Lung (tissue), 12 donors: ENCODE data around the gene ARCN1. TPM values are rescaled to one million over a fixed set of nuclear protein-coding genes. Genes with fewer than 3 reads are reported as not detected.
A peak's percentile ranks its signal among the peaks of the same experiment; 100 is the strongest.
"Not testable (repeated sequence)": the region's sequence is repeated elsewhere in the genome, so short reads cannot be mapped to it uniquely, and the experiment has no call there.

Experiments
- ATAC-seq: fragments of 200-7000 bp; cut with Tn5 transposase; one replicate; pipeline ENCODE4 v1.9.1; 2020; ENCODE audit warnings: moderate number of reproducible peaks; ENCODE audit not compliant: insufficient read depth, low FRiP score
- DNase-seq, 3 donors: peaks; one replicate each; pipeline ENCODE4 v3.0.0-alpha.2; 2013 to 2017
- H3K27ac ChIP-seq, 2 donors: one replicate each; pipeline ENCODE4 v1.5.1; 2013; ENCODE audit warnings: mild to moderate bottlenecking in 2 of 2, moderate library complexity in 2 of 2, control low read depth in 1 of 2, inconsistent platforms in 1 of 2, low read depth in 1 of 2, low read length in 1 of 2
- H3K27me3 ChIP-seq, 3 donors: one replicate each; pipeline ENCODE4 v1.5.1; 2013; ENCODE audit warnings: low read length in 2 of 3; ENCODE audit not compliant: control insufficient read depth in 3 of 3, insufficient read depth in 3 of 3
- H3K36me3 ChIP-seq, 4 donors: one replicate each; pipeline ENCODE4 v1.5.1; 2013; ENCODE audit warnings: low read length in 4 of 4, mild to moderate bottlenecking in 1 of 4, moderate library complexity in 1 of 4; ENCODE audit not compliant: control insufficient read depth in 4 of 4, insufficient read depth in 4 of 4
- H3K4me1 ChIP-seq, 5 donors: one replicate each; pipeline ENCODE4 v1.5.1; 2013; ENCODE audit warnings: low read length in 5 of 5, mild to moderate bottlenecking in 2 of 5, moderate library complexity in 1 of 5; ENCODE audit not compliant: control insufficient read depth in 5 of 5, insufficient read depth in 5 of 5
- H3K4me3 ChIP-seq: one replicate; pipeline ENCODE4 v1.5.1; 2013; ENCODE audit warnings: mild to moderate bottlenecking, control low read depth, moderate library complexity
- H3K9ac ChIP-seq, 2 donors: one replicate each; pipeline ENCODE4 v1.5.1; 2013; ENCODE audit warnings: low read length in 2 of 2, control low read depth in 1 of 2; ENCODE audit not compliant: insufficient read depth in 1 of 2
- H3K9me3 ChIP-seq, 4 donors: one replicate each; pipeline ENCODE4 v1.5.1; 2013; ENCODE audit warnings: low read length in 3 of 4, mild to moderate bottlenecking in 1 of 4, moderate library complexity in 1 of 4; ENCODE audit not compliant: control insufficient read depth in 4 of 4, insufficient read depth in 3 of 4
- WGBS, 2 donors: extraction: QIAGEN DNeasy Blood & Tissue Kit; methylation state at CpG; one replicate each; pipeline ENCODE4 v1.1.7; 2013; 5-methylcytosine and 5-hydroxymethylcytosine counted together
- polyA plus RNA-seq, 2 donors: library from polyadenylated mRNA; stranded (reverse); fragments of 200-250 nt; gene quantifications; one replicate each; pipeline ENCODE4 v1.2.1, GENCODE V29; 2013
- total RNA-seq, 2 donors: library from RNA; depleted of rRNA in 1 of 2; stranded (reverse); fragments of >200 nt in 1 of 2; gene quantifications; one replicate each; pipeline ENCODE4 v1.2.1, GENCODE V29; 2014 to 2021
- TF ChIP-seq, protein P1 (sequence below): IDR thresholded peaks from 2 replicates; pipeline ENCODE4 v1.5.1; 2012; ENCODE audit warnings: mild to moderate bottlenecking; ENCODE audit errors: control extremely low read depth, extremely low read depth
- donor health status: control.
- donor health status: control.
- donor health status: Bipolar disorder and iron deficiency.
- donor health status: healthy.
- donor health status: DM: yes; HTN: yes; CAD: no.

ARCN1 gene
- total and polyA plus RNA-seq, 4 donors, result 72.4 to 123 (median 106) TPM

DNA sequence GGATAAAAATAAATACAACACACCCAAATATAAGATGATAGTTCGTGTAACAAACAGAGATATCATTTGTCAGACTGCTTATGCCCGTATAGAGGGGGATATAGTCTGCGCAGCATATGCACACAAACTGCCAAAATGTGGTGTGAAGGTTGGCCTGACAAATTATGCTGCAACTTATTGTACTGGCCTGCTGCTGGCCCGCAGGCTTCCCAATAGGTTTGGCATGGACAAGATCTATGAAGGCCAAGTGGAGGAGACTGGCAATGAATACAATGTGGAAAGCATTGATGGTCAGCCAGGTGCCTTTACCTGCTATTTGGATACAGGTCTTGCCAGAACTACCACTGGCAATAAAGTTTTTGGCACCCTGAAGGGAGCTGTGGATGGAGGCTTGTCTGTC, 11.4 kb upstream of the ARCN1 start:
- TF ChIP-seq, protein P1, sequence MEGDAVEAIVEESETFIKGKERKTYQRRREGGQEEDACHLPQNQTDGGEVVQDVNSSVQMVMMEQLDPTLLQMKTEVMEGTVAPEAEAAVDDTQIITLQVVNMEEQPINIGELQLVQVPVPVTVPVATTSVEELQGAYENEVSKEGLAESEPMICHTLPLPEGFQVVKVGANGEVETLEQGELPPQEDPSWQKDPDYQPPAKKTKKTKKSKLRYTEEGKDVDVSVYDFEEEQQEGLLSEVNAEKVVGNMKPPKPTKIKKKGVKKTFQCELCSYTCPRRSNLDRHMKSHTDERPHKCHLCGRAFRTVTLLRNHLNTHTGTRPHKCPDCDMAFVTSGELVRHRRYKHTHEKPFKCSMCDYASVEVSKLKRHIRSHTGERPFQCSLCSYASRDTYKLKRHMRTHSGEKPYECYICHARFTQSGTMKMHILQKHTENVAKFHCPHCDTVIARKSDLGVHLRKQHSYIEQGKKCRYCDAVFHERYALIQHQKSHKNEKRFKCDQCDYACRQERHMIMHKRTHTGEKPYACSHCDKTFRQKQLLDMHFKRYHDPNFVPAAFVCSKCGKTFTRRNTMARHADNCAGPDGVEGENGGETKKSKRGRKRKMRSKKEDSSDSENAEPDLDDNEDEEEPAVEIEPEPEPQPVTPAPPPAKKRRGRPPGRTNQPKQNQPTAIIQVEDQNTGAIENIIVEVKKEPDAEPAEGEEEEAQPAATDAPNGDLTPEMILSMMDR, result no peak
- no peak overlapping the region for H3K4me3 ChIP-seq
- peaks cover 0 to 4% (median 0%) of the 10 kb centered on the region in 5 donors for H3K4me1 ChIP-seq
- 93 to 94% methylated on average over 4 of the region's 4 CpGs for WGBS, 2 donors
- no peak overlapping the region for H3K9ac ChIP-seq
- no peak overlapping the region for H3K27ac ChIP-seq
- DNase-seq (no peak), ATAC-seq (no peak)
- peaks cover 4 to 22% (median 11%) of the 10 kb centered on the region in 4 donors for H3K36me3 ChIP-seq
- H3K27me3 ChIP-seq, result no peaks in the 10 kb centered on the region
- no peaks in the 10 kb centered on the region for H3K9me3 ChIP-seq

DNA sequence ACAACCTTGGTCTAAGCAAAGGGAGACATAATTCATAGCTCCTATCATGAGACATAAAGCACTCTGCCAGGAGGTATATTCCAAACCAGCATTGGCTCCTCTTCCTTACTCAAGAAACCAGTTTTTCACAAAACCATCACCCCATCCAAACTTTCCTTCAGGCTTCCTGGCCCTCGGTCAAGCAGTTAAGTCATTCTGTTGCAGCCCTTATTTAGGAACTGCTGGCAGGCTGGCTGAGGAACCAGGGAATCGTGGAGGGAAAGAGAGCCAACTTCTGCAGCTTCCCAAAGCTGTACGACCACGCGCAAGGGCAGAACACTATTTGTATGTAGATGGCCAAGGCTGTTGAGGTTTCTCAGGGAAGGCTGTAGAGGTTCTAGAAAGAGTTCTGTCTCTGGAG, 7.2 kb upstream of the ARCN1 start:
- ATAC-seq, result no peak
- TF ChIP-seq, protein P1, result no peak
- H3K9ac ChIP-seq, result peak overlapping the region in 1 of 2 donors; percentile 53

GRCh38 chr11:118569670-118570069, 2.5 kb upstream of the ARCN1 start:
- Histone ChIP-seq H3K27me3 (no peaks in the 10 kb centered on the region), H3K4me1 (peaks cover 0 to 23% (median 4%) of the 10 kb centered on the region in 5 donors), H3K4me3 (no peak overlapping the region), H3K36me3 (peaks cover 0 to 9% (median 0%) of the 10 kb centered on the region in 4 donors), H3K27ac (no peak overlapping the region), H3K9ac (no peak overlapping the region), H3K9me3 (no peaks in the 10 kb centered on the region)
- DNase-seq, result no peak
- ATAC-seq, result no peak
- TF ChIP-seq, protein P1, result no peak
- WGBS, 2 donors, result 93 to 100% methylated on average over 2 of the region's 2 CpGs

More for the DNA sequence above, 7.2 kb upstream of the ARCN1 start:
- 39 to 48% methylated on average over 5 of the region's 5 CpGs for WGBS, 2 donors
- H3K4me3 ChIP-seq, result no peak overlapping the region
- H3K27ac ChIP-seq, result peak overlapping the region in 1 of 2 donors; percentile 51
- no peaks in the 10 kb centered on the region for H3K27me3 ChIP-seq
- peak; percentile 25 to 61 (median 58) for DNase-seq
- H3K9me3 ChIP-seq, result no peaks in the 10 kb centered on the region
- peaks cover 0 to 4% (median 2%) of the 10 kb centered on the region in 4 donors for H3K36me3 ChIP-seq
- peaks cover 0 to 4% (median 0%) of the 10 kb centered on the region in 5 donors for H3K4me1 ChIP-seq

DNA sequence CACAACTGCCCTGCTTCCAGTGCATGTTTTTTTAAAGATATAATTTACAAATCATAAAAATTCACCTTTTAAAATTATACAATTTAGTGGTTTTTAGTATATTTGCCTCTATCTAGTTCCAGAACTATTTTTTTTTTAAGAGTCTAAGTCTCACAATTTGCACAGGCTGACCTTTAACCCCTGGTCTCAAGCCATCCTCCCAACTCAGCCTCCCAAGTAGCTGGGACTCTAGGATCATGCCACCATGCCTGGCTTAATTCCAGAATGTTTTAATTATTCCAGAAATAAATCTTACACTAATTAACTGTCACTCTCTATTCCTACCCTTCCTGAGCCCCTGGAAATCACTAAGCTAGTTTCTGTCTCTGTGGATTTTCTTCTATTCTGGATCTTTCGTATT, 1.4 kb upstream of the ARCN1 start:
- no peak overlapping the region for H3K4me3 ChIP-seq
- DNase-seq (no peak), ATAC-seq (no peak)
- no peaks in the 10 kb centered on the region for H3K9me3 ChIP-seq
- peaks cover 0 to 9% (median 0%) of the 10 kb centered on the region in 4 donors for H3K36me3 ChIP-seq
- H3K27me3 ChIP-seq, result no peaks in the 10 kb centered on the region
- H3K9ac ChIP-seq, result no peak overlapping the region
- 99 to 100% methylated on average over 1 of the region's 1 CpG for WGBS, 2 donors
- TF ChIP-seq, protein P1, result no peak
- peaks cover 2 to 25% (median 8%) of the 10 kb centered on the region in 5 donors for H3K4me1 ChIP-seq
- no peak overlapping the region for H3K27ac ChIP-seq

GRCh38 chr11:118571701-118572060, 528 bp upstream of the ARCN1 start:
- not testable (repeated sequence) for H3K9me3 ChIP-seq, ATAC-seq, H3K27me3 ChIP-seq, H3K36me3 ChIP-seq
- peak overlapping the region; percentile 93 to 100 for H3K27ac ChIP-seq
- peak overlapping the region in 1 of 2 donors; percentile 85 for H3K9ac ChIP-seq
- peak overlapping the region; percentile 35 for H3K4me3 ChIP-seq
- 6 to 7% methylated on average over 15 of the region's 15 CpGs for WGBS, 2 donors
- DNase-seq, result peak in 2 of 3 donors; percentile 23 to 25
- H3K4me1 ChIP-seq, result peaks cover 2 to 29% (median 8%) of the 10 kb centered on the region in 5 donors
